Measurements from ENCODE around the gene RNF183. TPM values are rescaled to one million over a fixed set of nuclear protein-coding genes. Genes with fewer than 3 reads are reported as not detected.

RNF183 gene
- total and polyA plus RNA-seq, 2 donors (not counting 1 experiment from before 2014, with no cell fraction given), result not detected

DNA sequence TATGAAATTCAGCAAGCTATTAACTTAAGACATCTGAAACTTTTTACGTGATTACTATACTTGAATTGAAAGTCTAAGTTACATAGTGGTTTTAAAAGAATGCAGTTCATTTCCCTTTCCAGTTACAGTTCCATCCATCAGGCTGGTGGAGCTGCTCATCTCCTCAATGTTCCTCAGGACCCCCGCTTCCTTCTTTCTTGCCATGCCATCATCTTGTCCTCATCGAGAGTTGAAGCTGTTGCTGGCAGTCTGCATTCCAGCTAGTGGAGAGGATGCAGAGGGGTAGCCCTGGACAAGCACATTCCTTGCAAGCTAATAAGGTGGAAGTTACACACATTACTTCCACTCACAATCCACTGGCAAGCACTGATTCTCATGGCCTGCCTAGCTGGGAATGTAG, 8.8 kb upstream of the RNF183 start:
- peak in 1 of 2 donors; percentile 32 for DNase-seq (ENCODE audit: low read depth in 2 of 2)

DNA sequence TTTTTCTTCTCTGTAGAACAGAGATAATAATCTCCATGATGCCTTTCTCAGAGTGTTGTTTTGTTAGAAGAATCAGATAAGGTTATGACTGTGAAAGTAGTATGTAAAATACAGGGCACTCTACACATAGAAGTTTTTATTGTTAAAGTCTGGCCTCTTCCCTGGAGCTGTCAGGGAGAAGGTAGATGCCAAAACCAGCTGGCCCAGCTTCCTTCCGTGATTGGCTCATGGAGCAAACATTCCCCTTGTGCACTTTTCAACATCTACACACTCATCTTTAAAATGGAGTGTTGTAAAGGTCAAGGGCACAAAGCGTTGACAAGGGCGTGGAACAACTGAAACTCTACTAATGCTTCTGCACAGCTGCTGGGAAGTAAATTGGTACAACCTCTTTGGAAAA, 7.4 kb upstream of the RNF183 start:
- Histone ChIP-seq H3K4me3 (replicated peaks in 1 of 4; ENCODE audit: control extremely low read depth in 1 of 4, insufficient read depth in 1 of 4, low read depth in 3 of 4, low read length in 4 of 4) (no peak overlapping the region), H2AFZ (ENCODE audit: low read length) (no peak overlapping the region), H3K9ac (ENCODE audit: insufficient read depth, low read length) (no peak overlapping the region), H3K9me3 (ENCODE audit: control insufficient read depth, insufficient read depth, low read depth, low read length) (no peaks in the 10 kb centered on the region), H3K4me2 (ENCODE audit: extremely low read depth, insufficient read depth, low read length) (no peak overlapping the region), H3K36me3 (ENCODE audit: control insufficient read depth, insufficient read depth, low read length) (no peaks in the 10 kb centered on the region), H4K20me1 (ENCODE audit: control insufficient read depth, extremely low read depth, insufficient read depth, low read length) (no peaks in the 10 kb centered on the region), H3K4me1 (ENCODE audit: control insufficient read depth, extremely low read depth, insufficient read depth, low read length) (no peaks in the 10 kb centered on the region), H3K27ac (ENCODE audit: insufficient read depth, low read length) (no peak overlapping the region), H3K27me3 (ENCODE audit: control insufficient read depth, insufficient read depth, low read length) (no peaks in the 10 kb centered on the region), H3K79me2 (ENCODE audit: control insufficient read depth, insufficient read depth, low read length) (no peaks in the 10 kb centered on the region)
- no peak for TF ChIP-seq EZH2 (IDR thresholded peaks at IDR 0.05; ENCODE audit: low read length, missing control alignments)
- TF ChIP-seq, protein P1, sequence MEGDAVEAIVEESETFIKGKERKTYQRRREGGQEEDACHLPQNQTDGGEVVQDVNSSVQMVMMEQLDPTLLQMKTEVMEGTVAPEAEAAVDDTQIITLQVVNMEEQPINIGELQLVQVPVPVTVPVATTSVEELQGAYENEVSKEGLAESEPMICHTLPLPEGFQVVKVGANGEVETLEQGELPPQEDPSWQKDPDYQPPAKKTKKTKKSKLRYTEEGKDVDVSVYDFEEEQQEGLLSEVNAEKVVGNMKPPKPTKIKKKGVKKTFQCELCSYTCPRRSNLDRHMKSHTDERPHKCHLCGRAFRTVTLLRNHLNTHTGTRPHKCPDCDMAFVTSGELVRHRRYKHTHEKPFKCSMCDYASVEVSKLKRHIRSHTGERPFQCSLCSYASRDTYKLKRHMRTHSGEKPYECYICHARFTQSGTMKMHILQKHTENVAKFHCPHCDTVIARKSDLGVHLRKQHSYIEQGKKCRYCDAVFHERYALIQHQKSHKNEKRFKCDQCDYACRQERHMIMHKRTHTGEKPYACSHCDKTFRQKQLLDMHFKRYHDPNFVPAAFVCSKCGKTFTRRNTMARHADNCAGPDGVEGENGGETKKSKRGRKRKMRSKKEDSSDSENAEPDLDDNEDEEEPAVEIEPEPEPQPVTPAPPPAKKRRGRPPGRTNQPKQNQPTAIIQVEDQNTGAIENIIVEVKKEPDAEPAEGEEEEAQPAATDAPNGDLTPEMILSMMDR (conservative IDR thresholded peaks at IDR 0.05 in 1 of 2, IDR thresholded peaks at IDR 0.05 in 1 of 2; ENCODE audit: low read depth in 1 of 2, low read length in 2 of 2), result no peak
- no peak for DNase-seq (ENCODE audit: low read depth in 2 of 2)

More for the DNA sequence above, 8.8 kb upstream of the RNF183 start:
- Histone ChIP-seq H3K9ac (ENCODE audit: insufficient read depth, low read length) (no peak overlapping the region), H3K36me3 (ENCODE audit: control insufficient read depth, insufficient read depth, low read length) (no peaks in the 10 kb centered on the region), H3K79me2 (ENCODE audit: control insufficient read depth, insufficient read depth, low read length) (no peaks in the 10 kb centered on the region), H3K9me3 (ENCODE audit: control insufficient read depth, insufficient read depth, low read depth, low read length) (no peaks in the 10 kb centered on the region), H3K4me1 (ENCODE audit: control insufficient read depth, extremely low read depth, insufficient read depth, low read length) (no peaks in the 10 kb centered on the region), H3K4me2 (ENCODE audit: extremely low read depth, insufficient read depth, low read length) (no peak overlapping the region), H2AFZ (ENCODE audit: low read length) (no peak overlapping the region), H3K27me3 (ENCODE audit: control insufficient read depth, insufficient read depth, low read length) (no peaks in the 10 kb centered on the region), H3K4me3 (replicated peaks in 1 of 4; ENCODE audit: control extremely low read depth in 1 of 4, insufficient read depth in 1 of 4, low read depth in 3 of 4, low read length in 4 of 4) (no peak overlapping the region), H3K27ac (ENCODE audit: insufficient read depth, low read length) (no peak overlapping the region), H4K20me1 (ENCODE audit: control insufficient read depth, extremely low read depth, insufficient read depth, low read length) (no peaks in the 10 kb centered on the region)
- TF ChIP-seq, protein P1 (conservative IDR thresholded peaks at IDR 0.05 in 1 of 2, IDR thresholded peaks at IDR 0.05 in 1 of 2; ENCODE audit: low read depth in 1 of 2, low read length in 2 of 2), result no peak
- TF ChIP-seq EZH2 (IDR thresholded peaks at IDR 0.05; ENCODE audit: low read length, missing control alignments), result no peak

DNA sequence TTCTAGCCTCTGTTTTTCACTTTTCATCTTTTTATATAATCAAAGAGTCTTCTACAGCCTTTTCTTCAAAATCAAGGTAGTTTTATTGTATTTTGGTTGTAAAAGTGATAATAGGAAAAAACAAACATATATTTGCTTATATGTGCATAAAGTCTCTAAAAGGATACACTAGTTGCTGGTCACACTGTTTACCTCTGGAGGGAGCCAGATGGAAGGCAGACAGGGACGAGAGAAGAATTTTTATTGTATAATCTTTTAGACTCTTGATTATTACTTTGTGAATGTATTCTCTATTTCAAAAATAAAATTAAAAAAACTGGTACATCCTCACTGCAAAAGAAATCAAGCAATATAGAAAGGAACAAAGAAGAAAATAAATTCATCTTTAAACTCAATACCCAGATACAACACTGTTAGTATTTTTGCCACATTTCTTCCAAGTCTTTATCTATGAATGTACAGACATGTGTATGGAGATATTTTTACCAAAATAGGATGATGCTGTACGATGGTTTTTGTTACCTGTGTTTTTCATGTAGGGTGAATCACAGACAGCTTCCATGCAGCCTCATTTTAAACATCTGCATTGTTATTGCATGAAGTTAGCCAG, 6.1 kb upstream of the RNF183 start:
- no peaks in the 10 kb centered on the region for H3K36me3 ChIP-seq (ENCODE audit: control insufficient read depth, insufficient read depth, low read length)
- H3K4me1 ChIP-seq (ENCODE audit: control insufficient read depth, extremely low read depth, insufficient read depth, low read length), result no peaks in the 10 kb centered on the region
- H4K20me1 ChIP-seq (ENCODE audit: control insufficient read depth, extremely low read depth, insufficient read depth, low read length), result no peaks in the 10 kb centered on the region
- H3K9me3 ChIP-seq (ENCODE audit: control insufficient read depth, insufficient read depth, low read depth, low read length), result no peaks in the 10 kb centered on the region
- no peak overlapping the region for H3K4me3 ChIP-seq (replicated peaks in 1 of 4; ENCODE audit: control extremely low read depth in 1 of 4, insufficient read depth in 1 of 4, low read depth in 3 of 4, low read length in 4 of 4)
- H3K9ac ChIP-seq (ENCODE audit: insufficient read depth, low read length), result no peak overlapping the region
- H3K27me3 ChIP-seq (ENCODE audit: control insufficient read depth, insufficient read depth, low read length), result no peaks in the 10 kb centered on the region
- no peak for TF ChIP-seq EZH2 (IDR thresholded peaks at IDR 0.05; ENCODE audit: low read length, missing control alignments)
- TF ChIP-seq, protein P1 (conservative IDR thresholded peaks at IDR 0.05 in 1 of 2, IDR thresholded peaks at IDR 0.05 in 1 of 2; ENCODE audit: low read depth in 1 of 2, low read length in 2 of 2), result peak; percentile 78 to 85
- no peak overlapping the region for H3K4me2 ChIP-seq (ENCODE audit: extremely low read depth, insufficient read depth, low read length)
- no peak overlapping the region for H3K27ac ChIP-seq (ENCODE audit: insufficient read depth, low read length)
- H3K79me2 ChIP-seq (ENCODE audit: control insufficient read depth, insufficient read depth, low read length), result no peaks in the 10 kb centered on the region
- H2AFZ ChIP-seq (ENCODE audit: low read length), result no peak overlapping the region
- peak; percentile 23 to 70 for DNase-seq (ENCODE audit: low read depth in 2 of 2)
